NCI-H1105 treated with DMSO at 0.1 percent for 48 hours (cell line): ENCODE measurements around the gene SCO2.

Experiments used
- DNase-seq: peaks from one replicate; lab custom pipeline; 2025; lab: John Stamatoyannopoulos, UW

The SCO2 gene

GRCh38 chr22:50531962-50532674 is 6.7 kb upstream of the SCO2 start:
- peak; percentile 29 for DNase-seq

GRCh38 chr22:50531546-50531961 is 6.2 kb upstream of the SCO2 start:
- peak; percentile 34 for DNase-seq

DNA sequence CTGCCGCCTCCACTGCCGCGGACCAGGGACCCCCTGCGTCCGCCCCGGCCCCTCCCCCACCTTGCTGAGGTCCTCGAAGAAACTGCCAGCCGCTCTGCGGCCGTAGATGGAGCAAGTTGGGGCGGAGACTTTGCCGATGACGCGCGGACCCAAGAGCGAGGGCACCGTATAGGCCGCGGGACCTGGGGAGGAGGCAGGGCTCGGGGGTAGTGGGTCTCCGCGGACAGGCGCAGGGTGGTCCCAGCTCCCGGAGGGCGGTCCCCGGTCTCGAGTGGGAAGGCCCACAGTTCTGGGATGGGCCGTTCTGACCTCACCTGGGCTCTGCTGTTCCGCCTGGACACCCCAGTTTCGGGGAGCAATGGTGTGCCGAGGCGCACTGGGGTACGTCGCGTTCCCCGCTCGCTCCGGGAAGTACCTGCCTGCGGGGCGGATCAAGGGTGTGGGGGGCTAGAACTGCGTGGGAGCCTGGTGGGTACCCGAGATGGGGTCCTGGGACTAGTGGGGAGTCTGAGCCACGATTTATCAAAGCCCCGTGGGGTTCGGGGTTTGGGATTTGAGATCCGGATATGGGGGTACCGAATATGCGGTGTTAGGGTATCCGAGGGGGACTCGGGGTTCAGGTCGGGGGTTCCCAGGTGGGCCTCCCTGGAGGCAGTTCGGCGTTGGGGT is 5.6 kb upstream of the SCO2 start:
- DNase-seq, result peak; percentile 53

DNA sequence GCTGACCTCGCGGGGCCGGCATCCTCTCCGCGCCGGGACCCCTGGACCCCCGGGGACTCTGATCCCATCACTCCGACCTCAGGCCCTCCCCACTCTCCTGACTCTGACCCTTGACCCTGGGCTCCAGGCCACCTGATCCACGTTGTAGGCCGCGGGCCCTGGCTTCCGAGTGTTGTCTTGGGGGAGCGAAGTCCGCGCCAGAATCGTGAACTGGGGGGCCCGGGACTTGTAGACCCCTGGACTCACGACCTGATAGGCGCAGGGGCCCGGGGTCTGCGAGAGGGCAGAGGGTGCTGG is 5.1 kb upstream of the SCO2 start:
- DNase-seq, result no peak

DNA sequence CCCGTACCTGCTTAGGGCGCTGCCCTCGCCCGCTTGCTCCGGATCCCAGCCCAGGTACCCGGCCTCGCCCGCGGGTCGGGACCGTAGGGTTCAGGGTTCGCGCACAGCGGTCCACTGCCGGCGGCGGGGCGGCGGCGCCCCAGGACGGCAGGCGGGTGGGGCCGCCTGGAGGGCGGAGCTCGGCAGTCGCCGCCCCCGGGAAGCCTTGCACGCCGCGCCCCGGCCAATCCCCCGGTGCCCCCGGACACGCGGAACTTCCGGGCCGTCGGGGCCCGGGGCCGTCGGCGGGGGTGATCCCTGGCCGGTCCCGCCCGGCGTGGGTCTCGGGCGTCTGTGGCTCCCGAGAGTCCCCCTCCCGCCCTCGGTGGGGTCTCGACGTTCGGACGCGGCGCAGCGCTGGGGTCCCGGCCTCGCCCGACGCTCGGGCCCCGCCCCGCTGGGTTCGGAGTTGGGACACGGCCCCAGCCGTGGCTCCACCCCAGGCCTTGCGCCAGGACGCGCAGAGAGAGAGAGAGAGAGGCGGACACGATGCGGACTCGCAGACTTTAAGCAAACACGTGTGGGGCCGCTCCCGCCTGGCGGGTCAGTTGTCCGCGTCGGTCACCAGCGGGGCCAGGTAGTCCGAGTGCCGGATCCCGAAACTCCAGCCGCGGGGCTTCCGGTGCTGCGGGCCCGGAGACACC is 4.6 kb upstream of the SCO2 start, which contains the start of gene TYMP:
Gene TYMP (minus strand): TSS at position 116 of the 683 bp plus-strand sequence. CDS start 303 bp downstream, outside the sequence.
- DNase-seq, result no peak

- no peak for DNase-seq
These were observed 4.1 kb upstream of the SCO2 start for GRCh38 chr22:50529416-50529896.

DNA sequence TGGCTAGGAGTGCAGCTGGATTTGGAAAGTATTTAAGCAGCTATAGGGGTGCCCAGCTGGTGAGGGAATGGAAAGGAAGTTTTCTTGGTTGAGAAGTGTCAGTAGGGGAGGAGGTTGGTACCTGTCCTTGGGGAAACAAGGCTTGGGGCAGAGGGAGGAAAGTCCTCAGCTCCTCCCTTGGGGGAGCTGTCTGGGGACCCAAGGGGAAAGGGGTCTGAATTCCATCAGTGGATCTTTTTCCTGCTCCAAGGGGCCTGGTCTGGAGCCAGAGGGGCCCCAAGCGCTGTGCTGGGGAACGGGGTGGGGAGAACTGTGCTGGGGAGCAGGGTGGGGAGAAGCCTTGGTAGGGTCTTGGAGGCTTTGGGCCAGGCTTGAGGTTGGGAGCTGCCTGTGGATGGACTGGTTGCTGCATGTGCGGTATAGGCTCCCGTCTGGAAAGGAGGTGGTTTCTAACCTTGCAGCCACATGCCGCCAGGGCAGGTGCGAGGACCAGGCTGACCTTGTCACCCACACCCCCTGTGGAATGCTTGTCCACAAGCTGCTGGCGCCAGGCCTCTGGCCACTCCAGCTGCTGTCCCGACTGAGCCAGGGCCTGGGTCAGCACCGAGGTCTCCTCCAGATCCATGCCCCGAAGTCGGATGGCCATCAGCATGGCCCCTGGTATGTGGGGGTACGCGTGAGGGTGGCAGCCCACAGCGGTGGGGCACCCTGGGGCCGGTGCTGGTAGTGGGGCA is 3.5 kb upstream of the SCO2 start:
- no peak for DNase-seq

- DNase-seq, result no peak
These were observed 2.7 kb upstream of the SCO2 start for GRCh38 chr22:50527921-50528681.

GRCh38 chr22:50526834-50527801 is 1.7 kb upstream of the SCO2 start:
- DNase-seq, result no peak

GRCh38 chr22:50526108-50526833 is 873 bp upstream of the SCO2 start:
- DNase-seq, result peak; percentile 62

DNA sequence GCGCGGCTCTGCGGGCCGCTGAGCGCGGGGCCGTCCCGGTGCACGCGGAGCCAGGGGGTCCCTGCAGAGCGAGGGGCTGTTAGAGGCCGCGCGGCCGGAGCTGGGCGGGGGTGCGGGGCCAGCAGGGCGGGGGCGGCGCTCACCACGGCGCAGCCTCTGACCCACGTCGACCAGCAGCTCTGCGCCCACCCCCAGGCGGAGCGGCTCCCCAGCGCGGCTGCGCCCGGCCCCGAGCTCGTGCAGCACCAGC is 385 bp upstream of the SCO2 start:
- DNase-seq, result no peak

DNA sequence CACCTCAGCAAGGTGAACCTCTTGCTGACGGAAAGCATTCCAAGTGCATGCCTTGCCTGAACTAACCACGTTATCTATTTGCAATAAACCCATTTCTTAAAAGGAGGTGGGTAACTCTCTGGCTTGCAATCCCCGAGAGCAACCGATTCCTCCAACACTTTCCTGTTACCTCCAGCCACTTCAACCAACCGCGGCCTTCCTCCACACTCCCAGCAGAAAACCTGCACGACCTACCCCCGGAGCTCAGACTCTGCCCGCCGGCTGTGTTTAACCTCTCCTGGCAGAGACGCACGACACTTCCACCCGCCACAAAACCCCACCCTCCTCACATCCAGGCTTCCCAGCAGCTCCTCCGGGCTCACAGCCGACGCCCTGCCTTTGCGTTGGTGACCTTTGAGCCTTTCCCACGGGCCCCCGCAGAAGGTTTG is 708 bp downstream of the SCO2 start:
- peak; percentile 46 for DNase-seq

DNA sequence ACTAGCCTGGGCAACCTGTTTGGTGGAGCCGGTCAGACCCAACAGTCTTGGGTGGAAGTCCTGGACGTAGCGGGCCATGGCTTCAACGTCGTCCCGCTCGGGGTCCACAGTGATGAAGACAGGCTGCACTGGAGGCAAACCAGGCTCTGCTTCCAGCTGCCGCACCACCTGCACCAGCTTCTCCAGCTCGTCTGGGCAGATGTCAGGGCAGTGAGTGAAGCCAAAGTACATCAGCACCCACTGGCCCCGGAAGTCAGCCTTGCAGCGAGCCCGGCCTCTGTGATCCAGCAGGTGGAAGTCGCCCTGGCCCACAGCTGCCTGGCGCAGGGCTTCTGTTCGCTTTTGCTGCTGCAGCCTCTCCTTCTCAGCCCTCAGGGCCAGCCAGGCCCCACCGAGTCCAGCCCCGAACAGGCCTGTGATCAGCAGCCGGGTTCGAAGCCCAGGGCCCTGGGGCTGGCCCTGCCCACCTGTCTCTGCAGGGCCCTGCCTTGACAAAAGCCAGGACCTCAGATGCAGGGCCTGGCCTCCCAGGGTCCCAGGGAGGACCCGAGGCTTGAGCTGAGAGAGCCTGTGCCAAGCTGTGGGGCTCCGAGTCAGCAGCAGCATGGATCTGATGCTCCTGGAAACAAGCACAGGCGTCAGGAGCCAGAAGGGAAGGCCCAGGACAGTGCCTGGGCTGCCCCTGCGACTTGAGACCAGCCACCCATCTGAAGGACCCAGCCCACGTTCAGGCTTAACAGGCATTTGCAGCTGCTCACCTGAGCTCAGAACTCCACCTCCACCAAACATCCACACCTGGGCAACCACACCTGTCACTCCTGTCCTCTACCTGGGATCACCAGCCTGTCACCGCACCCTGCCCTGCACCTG is 1.4 kb downstream of the SCO2 start:
- no peak for DNase-seq

DNA sequence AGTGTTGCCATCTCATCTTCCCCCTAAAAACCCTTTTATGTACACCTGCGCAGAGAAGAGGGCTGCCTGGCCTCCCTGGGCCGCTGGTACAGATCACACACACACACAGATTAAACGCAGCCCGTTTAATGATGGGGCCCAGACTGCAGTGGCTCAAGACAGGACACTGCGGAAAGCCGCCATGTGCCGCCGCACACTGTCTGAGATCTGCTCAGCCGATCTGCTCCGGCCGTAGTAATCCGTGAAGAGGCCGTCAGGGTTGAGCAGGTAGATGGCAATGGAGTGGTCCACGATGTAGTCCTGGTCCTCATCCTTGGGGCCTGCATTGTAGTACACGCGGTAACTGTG is 2.0 kb downstream of the SCO2 start:
- no peak for DNase-seq

- DNase-seq, result no peak
These were observed 2.5 kb downstream of the SCO2 start for GRCh38 chr22:50522806-50523438.

DNA sequence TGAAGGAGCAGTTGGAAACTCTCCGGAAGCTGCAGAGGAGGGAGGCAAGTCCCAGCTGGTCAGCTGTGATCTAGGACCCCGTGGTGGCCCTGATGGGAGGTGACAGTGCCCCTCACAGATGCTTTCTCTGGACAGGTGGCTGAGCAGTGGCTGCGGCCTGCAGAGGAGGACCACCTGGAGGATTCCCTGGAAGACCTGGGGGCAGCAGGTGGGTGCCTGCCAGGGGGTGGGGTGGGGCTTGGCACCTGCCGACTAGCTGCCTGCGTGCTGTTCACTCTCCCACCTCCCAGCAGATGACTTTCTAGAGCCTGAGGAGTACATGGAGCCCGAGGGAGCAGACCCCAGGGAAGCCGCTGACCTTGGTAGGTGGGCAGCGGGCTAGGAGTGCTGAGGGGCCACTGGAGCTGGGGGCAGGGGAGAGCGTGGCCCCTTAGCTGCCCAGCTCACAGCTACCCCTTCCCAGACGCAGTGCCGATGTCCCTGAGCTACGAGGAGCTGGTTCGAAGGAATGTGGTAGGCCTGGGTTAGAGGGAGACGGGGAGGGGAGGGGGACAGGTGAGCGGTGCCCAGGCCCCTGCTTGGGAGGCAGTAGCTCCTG is 3.1 kb downstream of the SCO2 start:
- DNase-seq, result no peak

DNA sequence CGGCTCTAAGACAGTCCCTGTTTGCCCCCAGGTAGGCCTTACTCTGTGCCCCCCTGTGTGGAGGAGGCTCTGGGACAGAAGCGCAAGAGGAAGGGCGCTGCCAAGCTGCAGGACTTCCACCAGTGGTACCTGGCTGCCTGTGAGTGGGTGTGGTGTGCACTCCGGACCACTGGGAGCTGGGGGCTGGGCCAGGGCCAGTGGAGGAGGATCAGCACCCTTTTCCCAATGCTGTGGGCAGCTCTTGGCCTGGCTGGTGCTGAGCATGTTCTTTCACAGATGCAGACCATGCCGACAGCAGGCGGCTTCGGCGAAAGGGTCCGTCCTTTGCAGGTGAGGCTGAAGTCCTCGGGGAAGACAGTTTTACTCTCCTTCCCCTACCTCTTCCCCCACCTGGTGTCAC is 3.7 kb downstream of the SCO2 start:
- no peak for DNase-seq

GRCh38 chr22:50520826-50521453 is 4.5 kb downstream of the SCO2 start:
- no peak for DNase-seq
